GM13977 (cell line): ENCODE data around the gene COPS8.

Experiments used
- DNase-seq: peaks from one replicate; pipeline ENCODE4 v3.0.0; 2012; ENCODE audit warnings: low spot score
- in situ Hi-C: fragments of 300-500 bp; cut with MboI; formaldehyde crosslinking; loops from one replicate; pipeline ENCODE4 v1.12.0; 2022; ENCODE audit warnings: low sequenced_read_pairs, low pct_unique_long_range_greater_than_20kb, mixed read lengths, inconsistent platforms; ENCODE audit not compliant: unreplicated experiment
- TF ChIP-seq, protein P1 (sequence below): IDR thresholded peaks from 2 replicates; pipeline ENCODE4 v1.5.1; 2012; ENCODE audit warnings: mild to moderate bottlenecking, control low read depth; ENCODE audit not compliant: insufficient read depth; ENCODE audit errors: extremely low read depth, missing control alignments

Gene COPS8

DNA sequence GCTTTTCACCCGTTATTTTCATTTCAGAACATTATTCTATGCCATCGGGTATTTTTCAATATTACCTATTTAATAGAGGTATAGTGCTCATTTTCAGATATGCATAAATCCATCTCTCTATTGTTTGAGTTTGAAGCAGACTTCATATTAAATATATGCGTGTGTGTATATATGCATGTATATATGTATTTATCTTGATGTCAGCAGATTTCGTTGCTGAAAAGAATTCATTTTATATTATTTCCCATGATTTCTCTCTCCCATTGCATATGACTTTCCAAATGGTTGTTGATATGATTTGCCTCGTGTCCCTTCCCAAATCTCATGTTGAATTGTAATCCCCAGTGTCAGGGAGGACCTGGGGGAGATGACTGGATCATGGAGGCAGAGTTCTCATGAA lies 28.6 kb upstream of the COPS8 start:
- in situ Hi-C loops = loop anchor here (25.0 kb wide), 2 partner anchors 545 to 1295 kb away; a partner anchor contains a TSS

DNA sequence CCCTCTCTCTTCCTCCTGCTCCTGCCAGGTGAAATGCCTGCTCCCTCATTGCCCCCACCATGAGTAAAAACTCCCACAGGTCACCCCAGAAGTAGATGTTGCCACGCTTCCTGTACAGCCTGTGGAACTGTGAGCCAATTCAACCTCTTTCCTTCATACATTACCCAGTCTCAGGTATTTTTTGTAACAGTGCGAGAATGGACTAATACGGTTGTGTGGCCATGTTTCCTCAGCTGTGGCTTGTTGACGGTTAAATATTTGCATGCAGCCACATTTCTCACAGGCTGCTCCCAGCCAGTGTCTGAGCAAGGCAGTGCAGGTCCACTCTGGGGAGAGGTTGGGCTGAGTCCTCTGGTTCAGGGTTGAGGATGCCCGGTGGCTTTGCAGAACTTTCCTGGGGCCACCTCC lies 27.8 kb upstream of the COPS8 start:
- in situ Hi-C loops = loop anchor here (25.0 kb wide), 2 partner anchors 546 to 1296 kb away; a partner anchor contains a TSS
- DNase-seq = peak; percentile 59
- TF ChIP-seq, protein P1, sequence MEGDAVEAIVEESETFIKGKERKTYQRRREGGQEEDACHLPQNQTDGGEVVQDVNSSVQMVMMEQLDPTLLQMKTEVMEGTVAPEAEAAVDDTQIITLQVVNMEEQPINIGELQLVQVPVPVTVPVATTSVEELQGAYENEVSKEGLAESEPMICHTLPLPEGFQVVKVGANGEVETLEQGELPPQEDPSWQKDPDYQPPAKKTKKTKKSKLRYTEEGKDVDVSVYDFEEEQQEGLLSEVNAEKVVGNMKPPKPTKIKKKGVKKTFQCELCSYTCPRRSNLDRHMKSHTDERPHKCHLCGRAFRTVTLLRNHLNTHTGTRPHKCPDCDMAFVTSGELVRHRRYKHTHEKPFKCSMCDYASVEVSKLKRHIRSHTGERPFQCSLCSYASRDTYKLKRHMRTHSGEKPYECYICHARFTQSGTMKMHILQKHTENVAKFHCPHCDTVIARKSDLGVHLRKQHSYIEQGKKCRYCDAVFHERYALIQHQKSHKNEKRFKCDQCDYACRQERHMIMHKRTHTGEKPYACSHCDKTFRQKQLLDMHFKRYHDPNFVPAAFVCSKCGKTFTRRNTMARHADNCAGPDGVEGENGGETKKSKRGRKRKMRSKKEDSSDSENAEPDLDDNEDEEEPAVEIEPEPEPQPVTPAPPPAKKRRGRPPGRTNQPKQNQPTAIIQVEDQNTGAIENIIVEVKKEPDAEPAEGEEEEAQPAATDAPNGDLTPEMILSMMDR = no peak

More for the DNA sequence above, 28.6 kb upstream of the COPS8 start:
- TF ChIP-seq, protein P1 = no peak
- DNase-seq = no peak

DNA sequence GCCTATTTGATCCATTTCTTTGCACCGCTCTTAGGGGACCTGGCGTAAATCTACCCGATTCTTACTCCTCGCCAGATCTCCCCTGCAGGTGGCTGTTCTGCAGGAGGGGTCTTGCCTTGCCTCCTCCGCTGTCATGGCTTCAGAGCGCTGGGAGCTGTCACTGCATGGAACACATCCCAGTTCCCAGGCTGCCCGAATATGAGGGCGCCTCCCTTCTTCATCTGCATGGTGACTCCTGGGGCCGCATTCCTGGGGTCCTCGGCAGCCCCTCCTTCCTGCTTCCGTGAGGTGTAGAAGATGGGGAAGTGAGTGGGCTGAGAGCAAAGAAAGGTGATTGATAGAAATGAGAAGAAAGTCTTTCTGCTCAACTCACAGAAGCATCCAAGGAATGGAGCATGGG lies 27.3 kb upstream of the COPS8 start:
- in situ Hi-C loops = loop anchor here (25.0 kb wide), 2 partner anchors 546 to 1296 kb away; a partner anchor contains a TSS
- DNase-seq = no peak
- TF ChIP-seq, protein P1 = no peak

DNA sequence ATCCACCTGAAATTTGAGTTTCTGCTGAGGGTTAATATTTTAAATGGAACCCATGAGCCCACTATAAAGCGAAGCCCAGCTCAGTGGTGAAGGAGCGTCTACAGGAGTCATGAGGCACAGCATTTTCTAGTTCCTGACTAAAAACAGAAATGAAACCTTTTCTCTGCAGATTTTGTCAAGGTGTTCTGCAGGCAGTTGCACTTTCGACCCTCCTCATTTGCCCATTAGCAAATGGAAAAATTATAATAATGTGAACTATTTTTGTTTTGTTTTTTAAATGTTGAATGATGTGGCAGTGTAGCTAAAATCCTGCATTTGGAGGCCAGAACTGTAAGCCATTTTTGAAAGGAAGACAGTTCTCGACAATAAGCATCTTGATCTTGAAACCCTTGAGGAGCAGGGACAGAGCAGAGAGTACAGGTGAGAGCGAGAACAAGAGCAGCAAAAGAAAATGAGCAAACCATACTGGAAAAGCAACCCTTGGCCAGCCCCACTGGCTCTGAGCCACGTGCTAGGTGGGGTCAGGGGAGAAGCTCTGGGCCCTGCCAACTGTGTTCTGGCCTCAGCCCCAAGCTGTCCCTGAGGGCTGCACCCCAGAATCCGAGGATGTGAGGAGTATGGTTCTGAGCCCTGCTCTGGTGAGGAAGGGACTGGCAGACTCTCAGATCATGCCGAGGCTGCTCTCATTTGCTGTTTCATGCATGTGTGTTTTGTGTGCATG lies 26.4 kb upstream of the COPS8 start:
- in situ Hi-C loops = loop anchor here (25.0 kb wide), 2 partner anchors 547 to 1297 kb away; a partner anchor contains a TSS
- DNase-seq = peak; percentile 75

DNA sequence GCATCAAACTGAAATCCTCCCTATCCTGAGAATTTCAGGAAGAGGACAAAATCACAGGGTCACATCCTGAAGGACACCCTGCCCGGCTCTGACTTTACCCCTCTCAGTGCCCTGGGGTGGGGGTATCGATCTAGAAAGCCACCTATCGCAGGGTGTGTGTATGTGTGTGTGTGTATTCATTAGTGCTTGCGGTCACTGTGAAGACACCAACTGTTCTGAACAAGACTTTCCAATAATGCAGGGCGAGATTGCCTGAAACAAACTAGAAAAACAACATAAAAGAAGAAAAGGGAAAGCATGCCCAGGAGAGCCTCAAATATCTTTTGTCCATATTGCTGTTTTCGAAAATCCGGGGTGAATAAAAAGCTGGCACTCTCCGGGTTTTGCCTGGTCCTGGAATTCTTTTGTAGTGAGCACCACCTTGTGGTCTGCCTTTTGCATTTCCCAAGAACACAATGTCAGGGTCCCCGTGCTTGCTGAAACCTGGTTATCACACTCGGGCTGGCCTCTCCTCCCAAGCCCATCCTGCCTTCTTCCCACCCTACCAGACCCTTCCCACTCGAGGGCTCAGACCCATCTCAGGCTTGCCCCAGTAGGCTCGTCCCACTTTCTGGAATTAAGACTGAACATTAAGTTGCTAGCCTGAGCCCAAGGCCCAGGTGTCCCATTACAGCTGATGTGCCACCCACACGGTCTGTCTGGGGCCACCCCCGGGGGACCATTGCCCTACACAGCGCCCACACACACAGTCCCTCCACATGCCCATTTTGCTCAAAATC lies 25.0 kb upstream of the COPS8 start:
- TF ChIP-seq, protein P1 = peak; percentile 65
- in situ Hi-C loops = loop anchor here (25.0 kb wide), 2 partner anchors 548 to 1298 kb away; a partner anchor contains a TSS
- DNase-seq = peak; percentile 43

More for the DNA sequence above, 26.4 kb upstream of the COPS8 start:
- TF ChIP-seq, protein P1 = no peak

DNA sequence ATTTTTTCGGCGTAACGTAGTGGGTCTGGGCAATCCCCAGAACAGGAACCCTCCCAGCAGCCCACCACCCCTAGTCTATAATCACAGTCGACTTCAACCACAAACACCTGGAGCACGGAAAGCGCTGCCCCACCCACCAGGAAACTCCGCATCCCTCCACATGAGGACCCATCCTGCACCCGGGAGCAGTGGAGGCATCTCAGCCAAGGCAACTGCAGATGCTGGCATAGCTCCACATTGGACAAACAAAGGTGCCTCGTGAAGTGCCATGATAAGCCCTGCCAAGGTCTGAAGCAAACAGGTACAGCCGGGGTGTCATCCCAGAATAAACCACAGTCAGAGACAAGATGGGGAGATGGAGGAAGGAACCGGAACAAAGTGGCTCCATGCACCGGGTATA lies 24.3 kb upstream of the COPS8 start:
- in situ Hi-C loops = loop anchor here (25.0 kb wide), 2 partner anchors 549 to 1299 kb away; a partner anchor contains a TSS

More for the DNA sequence above, 24.3 kb upstream of the COPS8 start:
- TF ChIP-seq, protein P1 = no peak
- DNase-seq = no peak
